PFSK-1 (cell line): ENCODE data around the gene PJVK.

Source experiments
- FOXP2 ChIP-seq: optimal IDR thresholded peaks from 2 replicates; pipeline ENCODE3; 2011; ENCODE audit warnings: borderline replicate concordance, control low read depth, inconsistent platforms; ENCODE audit not compliant: insufficient read depth; ENCODE audit errors: extremely low read length, extremely low read depth
- POLR2AphosphoS5 ChIP-seq: IDR thresholded peaks from 2 replicates; pipeline ENCODE4 v1.6.1; 2012; ENCODE audit warnings: low read depth, mild to moderate bottlenecking, control low read depth, low read length, moderate library complexity
- REST ChIP-seq, 2 experiments: IDR thresholded peaks; 2 replicates each; pipeline versions ENCODE4 v1.6.1 to v1.8.0; 2011 to 2012; ENCODE audit warnings: low read depth in 2 of 2, low read length in 2 of 2, control low read depth in 1 of 2, inconsistent platforms in 1 of 2, mild to moderate bottlenecking in 1 of 2, moderate library complexity in 1 of 2; ENCODE audit not compliant: insufficient read depth in 1 of 2
- SIN3A ChIP-seq: IDR thresholded peaks from 2 replicates; pipeline ENCODE4 v1.6.1; 2012; ENCODE audit warnings: mild to moderate bottlenecking, low read length, moderate library complexity, borderline replicate concordance; ENCODE audit not compliant: insufficient read depth
- TAF1 ChIP-seq: IDR thresholded peaks from 2 replicates; pipeline ENCODE4 v1.6.1; 2012; ENCODE audit warnings: low read length, control low read depth, borderline replicate concordance; ENCODE audit not compliant: insufficient read depth

Gene PJVK

GRCh38 chr2:178499640-178500039 lies 48.5 kb downstream of the PJVK start:
- TF ChIP-seq SIN3A (no peak), REST (IDR thresholded peaks at IDR 0.05; ENCODE audit: insufficient read depth in 1 of 2, low read depth in 2 of 2, low read length in 2 of 2) (no peak), POLR2AphosphoS5 (no peak), TAF1 (no peak)

GRCh38 chr2:178502751-178503150 lies 51.6 kb downstream of the PJVK start:
- no peak for TF ChIP-seq REST (IDR thresholded peaks at IDR 0.05; ENCODE audit: insufficient read depth in 1 of 2, low read depth in 2 of 2, low read length in 2 of 2)
- TF ChIP-seq FOXP2: no peak
- TF ChIP-seq POLR2AphosphoS5: no peak
- TF ChIP-seq SIN3A: no peak
- TF ChIP-seq TAF1: no peak

GRCh38 chr2:178506101-178506500 lies 54.9 kb downstream of the PJVK start:
- TF ChIP-seq TAF1 (no peak), SIN3A (no peak), POLR2AphosphoS5 (no peak), REST (IDR thresholded peaks at IDR 0.05; ENCODE audit: insufficient read depth in 1 of 2, low read depth in 2 of 2, low read length in 2 of 2) (no peak), FOXP2 (no peak)

GRCh38 chr2:178506524-178506923 lies 55.3 kb downstream of the PJVK start:
- TF ChIP-seq POLR2AphosphoS5 (no peak), FOXP2 (no peak), TAF1 (no peak), REST (IDR thresholded peaks at IDR 0.05; ENCODE audit: insufficient read depth in 1 of 2, low read depth in 2 of 2, low read length in 2 of 2) (no peak), SIN3A (no peak)

- TF ChIP-seq POLR2AphosphoS5: no peak
- no peak for TF ChIP-seq REST (IDR thresholded peaks at IDR 0.05; ENCODE audit: insufficient read depth in 1 of 2, low read depth in 2 of 2, low read length in 2 of 2)
- no peak for TF ChIP-seq SIN3A
- TF ChIP-seq FOXP2: no peak
- no peak for TF ChIP-seq TAF1
These were observed 55.8 kb downstream of the PJVK start for GRCh38 chr2:178506949-178507348.
